ENCODE measurements around the gene CIC.

The CIC gene

DNA sequence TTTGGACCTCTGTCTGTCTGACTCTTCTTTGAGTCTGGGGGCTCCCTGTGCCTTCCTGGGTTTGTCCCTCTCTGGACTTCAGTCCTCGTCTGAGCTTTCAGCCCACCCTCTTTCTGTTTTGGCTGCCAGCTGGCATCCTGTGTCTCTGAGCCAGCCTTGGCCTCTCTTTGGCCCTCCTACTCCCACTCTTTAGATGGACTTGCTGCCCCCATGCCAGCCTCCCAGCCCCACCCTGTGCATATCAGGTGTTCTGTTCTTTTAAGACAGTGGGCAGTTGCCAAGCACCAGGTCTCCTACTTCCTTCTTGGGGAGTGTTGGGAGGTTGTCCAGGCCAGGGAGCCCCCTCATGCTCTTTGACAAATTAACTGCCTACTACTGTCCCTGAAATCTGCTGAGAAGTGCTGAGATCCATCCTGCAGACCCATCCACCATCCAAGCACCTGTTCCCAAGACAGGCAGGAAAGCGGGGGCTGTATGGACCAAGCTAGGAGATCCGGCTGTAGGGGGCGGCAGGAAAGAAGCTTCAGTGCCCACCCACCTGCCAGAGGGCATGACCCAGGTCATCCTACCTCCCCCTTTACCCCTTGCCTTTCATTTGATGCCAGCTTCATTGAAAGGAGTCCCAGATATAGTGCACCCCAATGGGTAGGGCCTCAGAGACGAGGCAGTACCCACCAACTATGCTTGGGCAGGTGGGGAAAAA lies 9.6 kb downstream of the CIC start:
- DNase-seq = no peak

DNA sequence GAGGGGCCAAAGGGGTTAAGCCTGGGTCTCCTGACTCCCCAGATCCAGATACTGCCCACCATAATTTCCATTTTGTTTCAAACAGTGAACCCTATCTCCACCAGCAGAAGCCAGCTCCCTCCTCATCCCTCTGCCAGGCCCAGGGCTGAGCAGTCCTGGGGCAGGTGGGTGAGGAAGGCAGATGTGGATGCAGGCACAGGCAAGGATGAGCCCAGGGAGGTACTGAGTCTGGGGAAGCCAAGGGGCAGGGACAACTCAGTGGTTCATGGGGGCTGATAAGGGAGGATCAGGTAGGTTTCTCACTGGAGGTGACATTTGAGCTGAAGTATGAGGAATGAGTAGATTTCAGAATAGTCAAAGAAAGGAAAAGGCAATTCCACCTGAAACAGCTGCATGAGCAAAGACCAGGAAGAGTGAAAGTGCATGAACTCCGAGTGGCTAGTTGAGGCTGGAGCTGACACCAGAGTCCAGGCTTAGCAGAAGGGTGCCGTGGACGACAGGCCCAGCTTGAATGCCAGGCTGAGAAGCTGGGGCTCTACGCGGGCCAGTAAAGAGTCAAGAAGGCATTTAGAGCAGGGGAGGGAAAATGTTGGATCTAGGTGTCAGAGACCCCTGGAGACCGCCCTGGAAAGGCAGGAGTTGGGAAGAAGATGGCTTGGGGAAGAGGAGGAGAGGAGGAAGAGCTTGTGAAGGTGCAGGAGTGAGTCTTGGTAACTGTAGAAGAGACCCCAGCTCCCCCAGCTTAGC lies 10.3 kb downstream of the CIC start:
- DNase-seq = no peak

DNA sequence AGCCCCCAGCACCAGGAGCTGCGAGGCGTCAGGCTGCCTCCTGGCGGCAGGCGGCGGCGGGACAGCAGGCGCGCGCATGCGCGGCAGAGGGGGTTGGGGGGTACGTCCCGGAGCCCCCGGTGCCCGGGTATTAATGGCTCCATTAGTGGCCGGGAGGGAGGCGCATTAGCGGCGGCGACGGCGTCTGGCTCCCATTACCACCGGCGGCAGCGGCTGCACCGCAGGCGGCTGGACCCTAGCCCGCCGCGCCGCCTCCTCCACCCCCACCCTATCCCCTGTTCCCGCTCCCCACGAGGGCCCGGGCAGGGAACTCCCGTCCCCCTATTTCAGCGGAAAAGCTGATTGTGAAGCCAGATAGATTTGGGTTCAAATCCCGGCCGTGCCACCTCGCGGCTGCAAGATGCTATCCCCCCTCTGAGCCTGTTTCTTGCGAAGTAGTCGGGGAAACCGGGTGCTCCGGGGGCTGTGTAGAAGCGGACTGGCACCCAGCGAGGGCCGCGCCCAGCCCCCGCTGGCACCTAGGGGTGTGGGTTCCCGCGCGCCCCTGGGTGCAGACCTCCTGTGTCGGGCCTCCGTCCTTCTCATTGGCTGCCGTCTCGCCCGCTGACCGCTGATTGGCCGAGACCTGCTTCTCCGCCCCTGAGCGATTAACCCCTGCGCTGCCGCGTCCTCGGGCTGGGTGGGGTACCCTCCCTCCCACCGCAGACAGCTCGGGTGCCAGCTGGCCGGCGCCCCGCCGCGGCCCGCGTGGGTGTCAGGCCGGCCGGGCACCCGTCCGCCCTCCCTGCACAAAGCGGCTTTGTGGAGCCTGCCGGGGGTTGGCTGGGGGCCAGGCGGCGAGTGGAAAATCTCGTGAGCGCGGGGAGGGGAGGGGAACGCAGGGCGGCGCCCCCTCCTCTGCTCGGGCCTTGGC lies 11.1 kb downstream of the CIC start:
- peak; percentile 93 for DNase-seq

DNA sequence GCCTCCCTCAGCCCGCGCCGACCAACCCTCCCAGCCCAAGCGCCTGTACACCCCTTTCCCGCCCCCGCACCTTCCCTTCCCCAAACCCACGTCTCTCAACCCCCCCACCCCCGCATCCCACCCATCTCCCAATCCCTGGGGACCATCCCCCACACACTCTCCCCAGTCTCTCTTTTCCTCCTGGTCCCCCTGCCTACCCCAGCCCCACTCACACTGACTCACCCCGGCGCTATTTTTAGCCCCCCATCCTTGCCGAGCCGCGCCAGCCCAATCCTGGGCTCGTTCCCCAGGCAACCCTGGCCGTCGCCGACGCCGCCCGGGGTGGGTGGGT lies 11.7 kb downstream of the CIC start:
- no peak for DNase-seq

DNA sequence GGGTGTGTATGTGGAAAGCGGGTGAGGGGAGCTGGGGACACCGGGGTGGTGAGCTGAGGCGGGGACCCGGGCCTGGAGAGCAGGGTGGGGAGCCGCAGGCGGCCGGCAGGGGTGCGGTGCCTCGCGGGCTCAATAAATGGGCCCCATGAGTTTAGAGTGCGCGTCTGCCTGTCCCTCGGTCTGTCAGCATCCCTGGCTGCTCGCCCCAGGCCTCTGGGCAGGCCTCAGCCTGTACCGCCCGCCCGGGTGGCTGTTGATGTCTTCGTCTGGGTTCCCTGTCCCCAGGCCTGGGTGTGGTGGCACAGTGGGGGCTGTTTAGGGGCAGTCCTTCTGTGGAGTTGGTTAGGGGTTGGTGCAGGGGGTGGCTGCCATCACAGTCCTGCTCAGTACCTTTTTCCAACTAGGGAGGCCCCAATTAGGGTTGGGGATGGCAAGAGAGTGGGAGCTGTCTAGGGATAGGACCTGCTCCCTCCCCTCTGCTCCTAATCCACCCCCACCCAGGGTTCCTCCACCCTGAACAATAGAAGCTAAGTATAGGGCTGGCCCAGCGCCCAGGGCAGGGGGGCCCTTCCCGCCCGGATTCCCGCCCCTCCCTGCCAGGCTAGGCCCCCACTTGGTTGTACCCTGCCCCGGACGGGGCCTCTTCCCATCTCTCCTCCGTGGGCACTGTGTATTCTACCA lies 12.2 kb downstream of the CIC start:
- DNase-seq = peak; percentile 47

DNA sequence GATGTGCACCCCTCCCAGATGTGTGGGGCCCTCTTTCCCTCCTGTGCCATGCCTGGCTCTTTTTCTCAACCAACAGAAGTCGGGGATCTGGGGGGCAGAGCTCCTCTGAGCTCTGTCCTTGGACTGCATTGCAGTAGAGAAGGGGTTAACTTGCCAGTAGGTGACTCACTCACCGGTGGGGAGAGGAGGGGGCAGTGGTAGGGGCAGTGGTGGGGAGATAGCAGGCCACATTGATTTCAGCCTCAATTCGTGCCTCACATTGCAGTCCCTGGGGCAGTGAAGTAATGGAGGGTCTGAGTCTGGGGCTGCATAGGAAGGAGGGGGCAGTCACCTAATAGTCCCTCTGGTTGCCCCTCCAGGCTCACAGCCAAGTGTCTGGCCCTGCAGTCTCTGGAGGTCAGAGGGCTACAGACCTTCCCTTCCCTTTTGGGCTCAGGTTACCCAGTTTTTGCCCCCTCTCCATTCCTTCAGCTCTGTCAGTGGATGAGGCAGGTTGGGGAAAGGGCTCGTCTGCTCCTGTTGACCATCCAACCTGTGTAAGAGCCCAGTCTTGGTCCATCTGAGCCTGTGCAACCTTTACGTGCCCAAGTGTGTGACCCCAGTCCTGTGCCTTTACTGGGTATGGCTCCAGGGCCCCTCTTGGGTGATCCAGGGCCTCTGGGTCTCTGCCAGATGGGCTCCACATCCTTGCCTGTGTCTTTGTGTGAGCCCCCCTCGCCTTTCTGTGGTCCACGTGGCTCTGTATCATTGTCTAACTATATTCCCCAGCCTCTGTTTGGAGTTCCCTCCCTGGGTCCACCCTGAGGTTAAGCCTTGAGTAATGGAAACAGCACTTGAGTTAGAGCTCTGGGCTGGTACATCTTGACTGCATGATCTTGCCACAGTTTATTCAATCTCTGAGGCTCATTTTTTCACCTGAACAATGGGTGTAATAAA lies 13.0 kb downstream of the CIC start:
- DNase-seq = peak; percentile 41

DNA sequence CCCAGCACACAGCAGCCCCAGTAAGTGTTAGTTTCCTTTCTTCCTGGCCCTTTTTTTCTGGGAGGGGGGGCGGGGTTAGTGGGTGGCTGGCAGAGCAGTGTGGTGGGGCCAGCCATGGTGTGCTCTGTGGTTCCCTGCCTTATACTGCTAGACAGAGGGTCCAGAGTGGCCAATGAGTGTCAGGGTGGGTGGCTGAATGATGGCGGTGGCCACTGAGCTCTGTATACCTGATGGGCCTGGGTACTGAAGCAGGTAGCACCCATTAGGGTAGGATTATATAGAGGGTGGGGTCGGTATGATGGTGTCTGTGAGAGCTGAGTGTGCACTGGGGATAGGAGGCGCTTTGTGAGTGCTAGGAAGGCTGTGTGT lies 13.8 kb downstream of the CIC start:
- DNase-seq = no peak

DNA sequence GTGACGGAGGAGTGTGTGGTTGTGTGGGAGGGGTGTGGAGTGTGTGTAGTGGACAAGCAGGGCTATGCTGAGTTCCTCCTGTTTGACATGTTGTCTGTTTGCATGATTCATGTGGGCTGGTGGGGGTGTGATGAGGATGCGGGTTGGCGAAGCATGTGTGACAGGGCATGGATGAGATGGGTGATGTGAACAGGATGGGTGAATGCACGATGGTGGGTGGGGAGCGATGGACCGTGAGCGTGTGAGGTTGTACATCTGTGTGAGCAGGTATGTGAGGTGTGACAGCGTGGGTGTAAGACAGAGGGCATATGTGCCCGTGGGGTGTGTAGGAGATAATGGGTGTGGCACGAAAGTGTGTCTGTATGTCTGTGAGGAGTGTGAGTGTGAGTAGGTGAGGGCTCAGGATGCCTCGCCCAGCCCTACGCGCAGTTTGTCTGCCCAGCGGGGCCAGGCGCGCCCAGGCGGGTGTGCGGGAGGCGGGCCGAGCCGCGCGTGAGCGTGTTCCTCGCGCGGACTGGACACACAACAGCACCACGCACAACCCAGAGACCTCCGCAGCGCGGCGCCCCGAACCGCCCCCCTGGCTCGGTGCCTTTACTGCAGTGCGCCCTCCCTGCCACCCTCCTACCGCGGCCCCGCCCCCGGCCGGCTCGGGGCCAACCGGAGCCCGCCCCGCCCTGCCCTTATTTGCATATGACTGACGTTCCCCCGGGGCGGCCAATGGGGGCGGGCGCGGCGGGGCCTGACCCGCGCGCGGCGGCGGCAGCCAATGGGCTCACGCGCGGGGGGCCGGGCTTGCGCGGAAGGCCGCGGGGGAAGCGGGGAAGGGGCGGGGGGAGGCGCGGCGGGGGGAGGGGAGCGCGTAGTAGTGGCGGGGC lies 14.4 kb downstream of the CIC start:
- peak; percentile 94 for DNase-seq

DNA sequence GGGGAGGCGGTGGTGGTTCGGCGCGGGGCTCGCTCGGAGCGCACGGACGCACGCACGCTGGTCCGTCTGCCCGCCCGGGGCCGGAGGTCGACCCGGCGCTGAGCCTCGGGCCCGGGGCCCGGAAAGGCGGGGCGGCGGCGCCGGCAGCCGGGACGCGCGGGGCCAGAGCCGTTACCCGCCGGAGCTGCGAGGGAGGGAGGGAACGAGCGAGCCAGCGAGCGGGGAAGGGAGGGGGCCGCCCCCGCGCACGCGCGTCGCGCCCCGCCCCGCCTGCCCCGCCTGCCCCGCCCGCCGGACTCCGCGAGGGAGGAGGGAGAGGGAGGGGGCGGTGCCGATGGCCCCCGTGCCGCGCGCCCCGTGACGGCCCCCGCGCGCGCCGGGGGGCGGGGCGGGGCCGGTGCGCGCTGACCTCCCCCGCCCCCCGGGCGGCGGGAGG lies 15.0 kb downstream of the CIC start:
- DNase-seq = peak; percentile 84

DNA sequence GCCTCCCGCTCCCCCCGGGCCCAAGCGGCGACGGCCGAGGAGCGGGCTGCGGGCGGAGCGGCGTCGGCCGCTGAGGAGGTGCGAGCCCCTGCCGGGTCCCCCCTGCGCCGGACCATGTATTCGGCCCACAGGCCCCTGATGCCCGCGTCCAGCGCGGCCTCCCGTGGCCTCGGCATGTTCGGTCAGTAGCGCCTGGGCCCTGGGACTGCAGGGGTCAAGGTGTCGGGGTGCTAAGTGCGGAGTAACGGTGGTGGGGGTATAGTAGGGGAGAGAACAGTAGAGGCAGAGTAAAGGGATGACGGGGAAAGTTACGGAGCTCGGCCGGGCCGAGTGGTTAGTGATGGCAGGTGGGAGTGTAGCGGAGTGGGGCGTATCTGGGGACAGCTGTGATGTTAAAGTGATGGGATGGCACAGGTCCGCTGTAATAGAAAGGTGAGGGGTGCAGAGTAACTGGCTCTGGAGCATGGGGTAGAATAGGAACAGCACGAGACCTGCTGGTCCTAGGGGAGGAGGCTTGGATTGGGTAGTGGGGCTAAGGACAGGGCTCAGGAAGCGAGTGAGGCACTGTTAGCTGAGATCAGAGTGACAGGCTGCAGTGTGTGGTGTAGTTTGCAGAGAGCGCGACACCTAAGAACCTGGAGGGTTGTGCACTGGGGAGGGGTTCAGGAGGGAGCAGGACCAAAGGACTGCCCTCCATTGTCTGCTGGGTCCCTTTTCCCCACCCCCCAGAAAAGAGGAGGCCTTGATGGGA lies 15.7 kb downstream of the CIC start:
- DNase-seq = no peak

DNA sequence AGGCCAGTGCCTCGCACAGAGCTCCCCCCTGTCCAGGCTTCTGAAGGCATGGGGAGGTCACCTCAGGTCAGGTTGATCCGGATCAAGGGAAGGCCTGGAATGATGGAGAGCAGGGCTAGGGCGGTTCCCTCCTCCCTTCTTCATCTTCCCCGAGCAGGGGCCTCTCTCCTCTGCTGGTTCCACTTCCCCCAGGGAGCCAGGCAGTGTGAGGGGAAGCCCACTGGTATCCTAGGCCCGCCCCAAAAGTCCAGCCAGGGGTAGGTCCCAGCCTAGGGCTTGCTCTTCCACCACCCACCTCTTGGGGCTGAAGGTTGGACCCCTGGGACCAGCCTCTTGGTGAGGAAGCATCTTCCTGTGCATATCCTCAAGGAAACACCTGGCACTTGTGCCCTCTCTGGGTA lies 16.5 kb downstream of the CIC start:
- DNase-seq = no peak

DNA sequence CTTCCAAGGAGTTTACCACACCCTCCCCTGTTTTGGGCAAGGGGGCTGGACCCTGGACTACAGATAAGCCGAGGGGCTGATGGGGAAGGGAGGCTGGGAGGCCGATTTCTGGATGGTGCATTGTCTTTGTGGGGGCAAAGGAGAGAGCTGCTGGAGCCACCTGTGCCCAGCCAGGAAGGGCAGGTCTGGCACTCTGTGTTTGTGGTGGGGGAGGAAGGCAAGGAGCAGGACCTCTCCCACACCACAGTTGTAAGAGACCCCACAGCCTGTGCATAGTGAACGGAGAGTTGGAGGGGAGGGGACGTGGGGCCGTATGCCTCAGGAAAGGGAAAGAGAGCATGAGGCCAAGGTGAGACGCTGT lies 16.9 kb downstream of the CIC start:
- DNase-seq = no peak

DNA sequence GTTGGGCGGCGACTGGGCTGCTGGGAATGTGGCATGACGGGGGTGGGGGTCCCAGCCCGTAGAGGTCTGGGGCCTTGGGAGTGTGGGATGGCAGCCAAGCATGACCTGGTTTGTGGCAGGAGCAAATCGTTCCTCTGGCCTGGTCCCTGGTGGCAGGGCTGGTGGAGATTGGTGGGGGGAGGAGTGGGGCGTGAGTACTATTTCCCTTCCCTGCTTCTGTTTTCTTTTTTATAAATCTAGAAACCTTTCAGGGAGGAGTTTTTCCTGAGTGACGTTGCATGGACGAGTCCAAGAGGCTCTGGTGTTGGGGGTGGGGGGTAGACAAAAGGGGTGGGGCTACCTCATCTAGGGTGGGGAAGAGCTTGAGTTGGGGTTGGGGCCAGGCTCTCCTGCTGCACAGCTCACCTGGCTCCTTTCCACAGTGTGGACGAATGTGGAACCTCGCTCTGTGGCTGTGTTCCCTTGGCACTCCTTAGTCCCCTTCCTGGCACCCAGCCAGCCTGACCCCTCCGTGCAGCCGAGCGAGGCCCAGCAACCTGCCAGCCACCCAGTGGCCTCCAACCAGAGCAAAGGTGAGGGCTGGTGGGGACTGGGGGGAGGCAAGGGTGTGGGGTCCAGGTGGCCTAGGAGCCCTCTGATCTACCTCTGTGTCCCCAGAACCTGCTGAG lies 17.4 kb downstream of the CIC start:
- no peak for DNase-seq

DNA sequence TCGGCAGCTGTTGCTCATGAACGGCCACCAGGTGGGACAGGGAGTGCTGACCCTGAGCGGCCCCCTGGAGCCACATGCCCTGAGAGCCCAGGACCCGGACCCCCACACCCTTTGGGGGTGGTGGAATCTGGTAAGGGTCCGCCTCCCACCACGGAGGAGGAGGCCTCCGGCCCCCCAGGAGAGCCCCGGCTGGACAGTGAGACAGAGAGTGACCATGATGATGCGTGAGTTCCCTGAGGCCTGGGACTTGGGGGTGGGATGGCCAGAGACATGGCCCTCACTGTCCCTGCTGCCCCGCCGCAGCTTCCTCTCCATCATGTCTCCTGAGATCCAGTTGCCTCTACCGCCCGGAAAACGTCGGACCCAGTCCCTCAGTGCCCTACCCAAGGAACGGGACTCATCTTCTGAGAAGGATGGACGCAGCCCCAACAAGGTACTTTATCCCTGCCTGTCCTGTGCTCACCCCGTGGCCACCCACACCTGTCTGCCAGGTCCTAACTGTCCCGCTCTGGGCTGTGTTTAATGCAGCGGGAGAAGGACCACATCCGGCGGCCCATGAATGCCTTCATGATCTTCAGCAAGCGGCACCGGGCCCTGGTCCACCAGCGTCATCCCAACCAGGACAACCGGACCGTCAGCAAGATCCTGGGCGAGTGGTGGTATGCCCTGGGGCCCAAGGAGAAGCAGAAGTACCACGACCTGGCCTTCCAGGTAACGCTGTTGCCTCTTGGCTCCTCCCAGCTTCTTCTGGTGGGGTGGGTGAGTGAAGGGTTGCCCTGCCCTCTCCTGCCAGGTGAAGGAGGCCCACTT lies 18.2 kb downstream of the CIC start:
- DNase-seq = no peak

DNA sequence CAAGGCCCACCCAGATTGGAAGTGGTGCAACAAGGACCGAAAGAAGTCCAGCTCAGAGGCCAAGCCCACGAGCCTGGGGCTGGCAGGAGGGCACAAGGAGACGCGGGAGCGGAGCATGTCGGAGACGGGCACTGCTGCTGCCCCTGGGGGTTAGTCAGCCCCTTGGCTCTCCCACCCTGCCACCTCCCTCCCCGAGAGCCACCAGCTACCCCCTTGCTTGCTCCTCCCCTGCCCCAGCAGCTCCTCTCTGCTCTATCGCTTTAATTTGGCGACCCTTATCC lies 18.7 kb downstream of the CIC start:
- DNase-seq = no peak

DNA sequence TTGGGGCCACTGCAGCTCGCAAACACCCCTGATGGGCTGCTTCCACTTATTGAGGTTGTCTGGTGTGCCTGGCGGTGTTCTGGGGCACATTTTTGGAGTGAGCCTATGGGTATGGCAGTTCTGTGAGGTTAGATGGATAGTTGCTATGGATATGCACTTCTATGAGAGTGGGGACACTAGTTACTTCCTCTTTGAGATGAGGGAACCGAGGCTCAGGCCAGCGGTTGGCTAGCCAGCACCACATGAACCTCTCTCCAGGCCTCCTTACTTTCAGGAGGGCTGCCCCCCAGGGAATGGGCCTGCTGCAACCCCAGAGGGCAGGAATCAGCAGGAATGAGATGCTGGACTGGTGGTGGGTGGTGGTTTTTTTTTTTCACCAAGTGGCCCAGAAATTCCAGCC lies 19.3 kb downstream of the CIC start:
- DNase-seq = no peak

DNA sequence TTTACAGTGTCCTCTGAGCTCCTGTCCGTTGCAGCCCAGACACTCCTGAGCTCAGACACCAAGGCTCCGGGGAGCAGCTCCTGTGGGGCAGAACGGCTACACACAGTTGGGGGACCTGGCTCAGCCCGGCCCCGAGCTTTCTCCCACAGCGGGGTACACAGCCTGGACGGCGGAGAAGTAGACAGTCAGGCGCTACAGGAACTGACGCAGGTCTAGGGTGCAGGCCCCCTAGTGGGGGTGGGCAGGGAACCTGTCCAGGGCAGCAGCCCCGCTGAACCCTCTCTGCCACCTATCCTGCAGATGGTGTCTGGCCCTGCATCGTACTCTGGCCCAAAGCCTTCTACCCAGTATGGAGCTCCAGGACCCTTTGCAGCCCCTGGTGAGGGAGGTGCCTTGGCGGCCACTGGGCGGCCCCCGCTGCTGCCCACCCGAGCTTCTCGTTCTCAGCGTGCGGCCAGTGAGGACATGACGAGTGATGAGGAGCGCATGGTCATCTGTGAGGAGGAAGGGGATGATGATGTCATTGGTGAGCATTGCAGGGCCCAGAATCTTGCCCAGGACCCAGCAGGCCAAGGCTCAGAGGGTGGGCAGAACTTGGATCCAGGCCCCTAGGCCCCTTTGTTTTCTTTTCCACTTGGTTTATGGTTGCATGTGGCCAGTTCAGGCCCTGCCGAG lies 20.0 kb downstream of the CIC start:
- DNase-seq = no peak

DNA sequence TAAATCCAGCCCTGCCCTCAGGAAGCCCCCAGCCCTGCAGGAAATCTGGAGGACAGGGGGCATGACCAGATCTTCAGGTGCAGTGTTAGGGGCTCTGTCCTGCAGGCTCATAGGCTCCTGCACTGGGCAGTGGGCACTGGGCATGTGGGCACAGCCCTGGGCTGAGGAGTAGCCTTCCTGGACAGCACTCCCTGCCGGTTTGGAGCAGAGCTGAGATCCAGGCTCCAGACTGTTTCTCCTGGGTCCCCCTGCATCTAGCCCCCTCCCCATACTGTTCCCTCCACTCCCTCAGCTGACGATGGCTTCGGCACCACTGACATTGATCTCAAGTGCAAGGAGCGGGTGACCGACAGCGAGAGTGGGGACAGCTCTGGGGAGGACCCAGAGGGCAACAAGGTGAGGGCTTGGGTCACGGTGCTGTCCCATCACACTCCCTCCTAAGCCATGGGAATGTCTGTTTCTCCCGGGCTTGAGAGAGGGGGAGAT lies 20.5 kb downstream of the CIC start:
- no peak for DNase-seq

Measured in EL (cell line).